IMR-90 (cell line): ENCODE measurements around the gene NPPC. TPM values are rescaled to one million over a fixed set of nuclear protein-coding genes. Genes with fewer than 3 reads are reported as not detected.

Source experiments
- ATAC-seq: fragments of 200-7000 bp; cut with Tn5 transposase; 2 replicates; pipeline ENCODE4 v1.9.1; 2020; ENCODE audit warnings: low read depth, mild to moderate bottlenecking, moderate library complexity
- BruUV-seq: library from RNA; stranded (reverse); fragments of 400-500 nt; replicated peaks from 2 replicates; lab custom pipeline; 2021; lab: Mats Ljungman, UMichigan
- CTCF ChIA-PET: fragments of 300-600 bp; formaldehyde crosslinking; extraction: SDS; loops from one replicate; lab custom pipeline; 2021; ENCODE audit warnings: antibody characterized with exemption; lab: Yijun Ruan, JAX
- POLR2A ChIA-PET: fragments of 300-600 bp; sonication (Branson Sonifier 250); formaldehyde crosslinking; loops from one replicate; lab custom pipeline; 2022; ENCODE audit warnings: antibody characterized with exemption; ENCODE audit not compliant: unreplicated experiment; lab: Charles Lee
- DNase-seq: peaks from one replicate; pipeline ENCODE4 v3.0.0; 2013
- H2AFZ ChIP-seq: replicated peaks from 2 replicates; pipeline ENCODE3; 2013; ENCODE audit warnings: low read length, mild to moderate bottlenecking; ENCODE audit not compliant: poor library complexity
- H2AK5ac ChIP-seq: 2 replicates; pipeline ENCODE4 v1.6.1; 2013; ENCODE audit warnings: low read depth, low read length, inconsistent platforms
- H2AK9ac ChIP-seq: replicated peaks from 2 replicates; pipeline ENCODE3; 2013; ENCODE audit warnings: mild to moderate bottlenecking, low read depth, low read length, moderate library complexity; ENCODE audit not compliant: poor library complexity
- H2BK120ac ChIP-seq: 2 replicates; pipeline ENCODE4 v1.6.1; 2013; ENCODE audit warnings: low read depth, low read length, inconsistent platforms
- H2BK15ac ChIP-seq: 3 replicates; pipeline ENCODE4 v1.6.1; 2013; ENCODE audit warnings: low read depth, low read length, inconsistent platforms
- H2BK20ac ChIP-seq: 2 replicates; pipeline ENCODE4 v1.6.1; 2013; ENCODE audit warnings: low read depth, mild to moderate bottlenecking, inconsistent platforms, low read length, moderate library complexity
- H2BK5ac ChIP-seq: 2 replicates; pipeline ENCODE4 v1.6.1; 2013; ENCODE audit warnings: mild to moderate bottlenecking, low read depth, low read length, inconsistent platforms; ENCODE audit not compliant: poor library complexity, severe bottlenecking
- H3K14ac ChIP-seq: replicated peaks from 2 replicates; pipeline ENCODE4 v1.6.1; 2013; ENCODE audit warnings: low read depth, low read length, inconsistent platforms
- H3K18ac ChIP-seq: 2 replicates; pipeline ENCODE4 v1.6.1; 2013; ENCODE audit warnings: low read depth, low read length, control low read depth
- H3K23ac ChIP-seq: 2 replicates; pipeline ENCODE4 v1.6.1; 2013; ENCODE audit warnings: low read depth, low read length, inconsistent platforms
- H3K27ac ChIP-seq: 2 replicates; pipeline ENCODE4 v1.5.1; 2013; ENCODE audit warnings: mild to moderate bottlenecking, control low read depth, low read length; ENCODE audit not compliant: insufficient read depth
- H3K27me3 ChIP-seq: 2 replicates; pipeline ENCODE4 v1.6.1; 2013; ENCODE audit warnings: low read length; ENCODE audit not compliant: control insufficient read depth, insufficient read depth
- H3K36me3 ChIP-seq: 2 replicates; pipeline ENCODE4 v1.6.1; 2013; ENCODE audit warnings: low read length, mixed read lengths; ENCODE audit not compliant: control insufficient read depth, insufficient read depth
- H3K4ac ChIP-seq: 2 replicates; pipeline ENCODE4 v1.6.1; 2013; ENCODE audit warnings: low read depth, low read length, inconsistent platforms
- H3K4me1 ChIP-seq: 2 replicates; pipeline ENCODE4 v1.6.1; 2013; ENCODE audit warnings: low read length, mixed read lengths; ENCODE audit not compliant: control insufficient read depth, insufficient read depth
- H3K4me2 ChIP-seq: 2 replicates; pipeline ENCODE4 v1.6.1; 2013; ENCODE audit warnings: low read depth, mild to moderate bottlenecking, control low read depth, low read length, moderate library complexity
- H3K4me3 ChIP-seq: 2 replicates; pipeline ENCODE4 v1.5.1; 2013; ENCODE audit warnings: low read depth, mild to moderate bottlenecking, control low read depth, low read length, moderate library complexity; ENCODE audit not compliant: insufficient read depth
- H3K56ac ChIP-seq: 2 replicates; pipeline ENCODE4 v1.6.1; 2013; ENCODE audit warnings: low read length, inconsistent platforms; ENCODE audit not compliant: insufficient read depth; ENCODE audit errors: extremely low read depth
- H3K79me1 ChIP-seq, 2 experiments: 2 replicates each; pipeline ENCODE4 v1.6.1; 2013; ENCODE audit warnings: low read length in 2 of 2, inconsistent platforms in 1 of 2, low read depth in 1 of 2
- H3K9ac ChIP-seq: 2 replicates; pipeline ENCODE4 v1.6.1; 2013; ENCODE audit warnings: low read depth, low read length, control low read depth
- H3K9me1 ChIP-seq: 2 replicates; pipeline ENCODE4 v1.6.1; 2013; ENCODE audit warnings: low read length, inconsistent platforms; ENCODE audit not compliant: insufficient read depth
- H3K9me3 ChIP-seq: 2 replicates; pipeline ENCODE4 v1.6.1; 2013; ENCODE audit warnings: low read length; ENCODE audit not compliant: control insufficient read depth, insufficient read depth
- H4K20me1 ChIP-seq: 2 replicates; pipeline ENCODE4 v1.6.1; 2013; ENCODE audit warnings: low read length, inconsistent platforms; ENCODE audit not compliant: insufficient read depth
- H4K5ac ChIP-seq: 2 replicates; pipeline ENCODE4 v1.6.1; 2013; ENCODE audit warnings: mild to moderate bottlenecking, low read depth, low read length, control low read depth
- H4K8ac ChIP-seq, 2 experiments: 2 replicates each; pipeline ENCODE4 v1.6.1; 2013; ENCODE audit warnings: low read depth in 2 of 2, low read length in 2 of 2, control low read depth in 1 of 2, inconsistent platforms in 1 of 2
- H4K91ac ChIP-seq: 2 replicates; pipeline ENCODE4 v1.6.1; 2013; ENCODE audit warnings: low read depth, low read length, inconsistent platforms; ENCODE audit not compliant: insufficient read depth
- BHLHE40 ChIP-seq: fragments of 150-350 bp; IDR thresholded peaks from 2 replicates; pipeline ENCODE4 v1.6.1; 2016; ENCODE audit warnings: mild to moderate bottlenecking, low read depth, low read length
- CEBPB ChIP-seq: IDR thresholded peaks from 2 replicates; pipeline ENCODE4 v1.6.1; 2012; ENCODE audit warnings: low read depth, low read length, improper control_type of control experiment
- CHD1 ChIP-seq: IDR thresholded peaks from 2 replicates; pipeline ENCODE4 v1.6.1; 2012; ENCODE audit warnings: low read depth, low read length, improper control_type of control experiment
- FOS ChIP-seq: fragments of 150-350 bp; IDR thresholded peaks from 2 replicates; pipeline ENCODE4 v1.6.1; 2016; ENCODE audit warnings: low read depth, low read length
- MAFK ChIP-seq: IDR thresholded peaks from 2 replicates; pipeline ENCODE4 v1.6.1; 2012; ENCODE audit warnings: low read depth, low read length, improper control_type of control experiment
- MXI1 ChIP-seq: IDR thresholded peaks from 2 replicates; pipeline ENCODE4 v1.6.1; 2012; ENCODE audit warnings: low read depth, mild to moderate bottlenecking, low read length, moderate library complexity, borderline replicate concordance
- NFE2L2 ChIP-seq: fragments of 150-350 bp; IDR thresholded peaks from 2 replicates; pipeline ENCODE4 v1.6.1; 2016; ENCODE audit warnings: low read depth, mild to moderate bottlenecking, low read length
- POLR2A ChIP-seq: IDR thresholded peaks from 2 replicates; pipeline ENCODE4 v1.6.1; 2012; ENCODE audit warnings: mild to moderate bottlenecking, low read depth, low read length
- RAD21 ChIP-seq: IDR thresholded peaks from 2 replicates; pipeline ENCODE4 v1.6.1; 2012; ENCODE audit warnings: low read length, improper control_type of control experiment
- RFX5 ChIP-seq: IDR thresholded peaks from 2 replicates; pipeline ENCODE4 v1.8.0; 2012; ENCODE audit warnings: low read depth, mild to moderate bottlenecking, low read length, moderate library complexity
- SMC3 ChIP-seq: fragments of 150-350 bp; IDR thresholded peaks from 2 replicates; pipeline ENCODE4 v1.6.1; 2016; ENCODE audit warnings: low read depth, mild to moderate bottlenecking, antibody characterized with exemption, low read length, moderate library complexity
- WGBS, 2 experiments: methylation state at CpG; one replicate each; pipeline versions ENCODE4 v1.1.5 to v1.1.7; 2013; ENCODE audit warnings: missing lambda C conversion rate in 2 of 2; ENCODE audit not compliant: insufficient read length in 1 of 2; ENCODE audit errors: extremely low coverage in 2 of 2; 5-methylcytosine and 5-hydroxymethylcytosine counted together
- dilution Hi-C: fragments of 300-500 bp; cut with HindIII; formaldehyde crosslinking; loops from one replicate; pipeline ENCODE4 v1.14.3; 2018; ENCODE audit warnings: low sequenced_read_pairs; ENCODE audit not compliant: unreplicated experiment
- in situ Hi-C: fragments of 300-500 bp; cut with MboI; formaldehyde crosslinking; loops from 3 replicates; pipeline ENCODE4 v1.14.3; 2019; ENCODE audit warnings: low sequenced_read_pairs, inconsistent platforms, mixed read lengths
- intact Hi-C: fragments of 100-400 bp; cut with micrococcal nuclease; formaldehyde crosslinking; loops from 2 replicates; pipeline ENCODE4 v1.10.0; 2022
- polyA plus RNA-seq, 3 experiments: library from polyadenylated mRNA; depleted of rRNA; stranded (reverse); fragments of >200 nt; gene quantifications; 2 replicates each; pipeline ENCODE4 v1.2.3, GENCODE V29; 2012; ENCODE audit warnings: low replicate concordance in 1 of 3
- total RNA-seq: library from RNA; depleted of rRNA; stranded (reverse); fragments of >200 nt; gene quantifications from 2 replicates; pipeline ENCODE4 v1.2.3, GENCODE V29; 2012
- TF ChIP-seq, protein P1 (sequence below): fragments of 150-350 bp; IDR thresholded peaks from 2 replicates; pipeline ENCODE4 v1.6.1; 2016; ENCODE audit warnings: low read depth, mild to moderate bottlenecking, low read length, moderate library complexity, borderline replicate concordance
- TF ChIP-seq, protein P2 (sequence below): fragments of 150-350 bp; IDR thresholded peaks from 2 replicates; pipeline ENCODE4 v1.6.1; 2017; ENCODE audit warnings: mild to moderate bottlenecking, antibody characterized with exemption, low read length, low read depth
- TF ChIP-seq, protein P3 (sequence below): conservative IDR thresholded peaks from 2 replicates; pipeline ENCODE4 v1.5.1; 2012; ENCODE audit warnings: mild to moderate bottlenecking, low read depth, low read length, improper control_type of control experiment

Gene NPPC
- total and polyA plus RNA-seq, 2 of the 4 experiments (the other 2 are of a cell fraction) = 0.22 to 0.36 TPM

DNA sequence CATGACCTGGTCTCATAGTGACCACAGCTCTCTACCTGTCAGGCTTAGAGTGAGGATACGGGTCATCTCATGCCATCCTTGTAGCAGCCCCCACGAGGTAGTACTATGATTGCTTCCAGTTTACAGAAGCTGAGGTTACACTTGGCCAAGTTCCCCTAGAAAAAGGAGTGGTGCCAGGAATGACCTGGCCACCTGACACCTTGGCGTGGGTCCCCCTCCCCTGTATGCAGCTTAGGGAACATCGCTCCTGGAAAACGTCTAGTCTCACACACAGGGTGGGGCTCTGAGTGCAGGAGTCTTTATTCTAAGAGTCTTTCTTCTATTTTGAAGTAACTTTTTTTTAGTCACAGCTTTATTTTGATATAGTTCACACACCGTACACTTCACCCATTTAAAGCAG is 14.8 kb downstream of the NPPC start:
- intact Hi-C loops = no loop called here
- H3K23ac ChIP-seq = no peak overlapping the region
- H3K4ac ChIP-seq = no peak overlapping the region
- no peak overlapping the region for H2BK120ac ChIP-seq
- no peak overlapping the region for H4K91ac ChIP-seq
- no peak overlapping the region for H2AK9ac ChIP-seq
- no peaks in the 10 kb centered on the region for H4K20me1 ChIP-seq
- H3K79me1 ChIP-seq = no peaks in the 10 kb centered on the region
- no peak overlapping the region for H3K56ac ChIP-seq
- no peak overlapping the region for H2AK5ac ChIP-seq
- dilution Hi-C loops = no loop called here
- H3K4me3 ChIP-seq = no peak overlapping the region
- no peak overlapping the region for H3K14ac ChIP-seq
- DNase-seq (no peak), ATAC-seq (no peak)
- no CpG with 5 or more reads among the region's 6 CpGs for WGBS, 2 experiments
- H3K9ac ChIP-seq = no peak overlapping the region
- no peaks in the 10 kb centered on the region for H3K9me1 ChIP-seq
- no peak overlapping the region for H4K5ac ChIP-seq
- H3K18ac ChIP-seq = no peak overlapping the region
- no peak overlapping the region for H2BK15ac ChIP-seq
- no TSS peak for BruUV-seq
- in situ Hi-C loops = no loop called here
- peaks cover 21% of the 10 kb centered on the region for H3K27me3 ChIP-seq
- H3K27ac ChIP-seq = no peak overlapping the region
- H2AFZ ChIP-seq = no peak overlapping the region
- TF ChIP-seq, protein P1, sequence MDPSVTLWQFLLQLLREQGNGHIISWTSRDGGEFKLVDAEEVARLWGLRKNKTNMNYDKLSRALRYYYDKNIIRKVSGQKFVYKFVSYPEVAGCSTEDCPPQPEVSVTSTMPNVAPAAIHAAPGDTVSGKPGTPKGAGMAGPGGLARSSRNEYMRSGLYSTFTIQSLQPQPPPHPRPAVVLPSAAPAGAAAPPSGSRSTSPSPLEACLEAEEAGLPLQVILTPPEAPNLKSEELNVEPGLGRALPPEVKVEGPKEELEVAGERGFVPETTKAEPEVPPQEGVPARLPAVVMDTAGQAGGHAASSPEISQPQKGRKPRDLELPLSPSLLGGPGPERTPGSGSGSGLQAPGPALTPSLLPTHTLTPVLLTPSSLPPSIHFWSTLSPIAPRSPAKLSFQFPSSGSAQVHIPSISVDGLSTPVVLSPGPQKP = no peak
- TF ChIP-seq RFX5 (no peak), MAFK (no peak), MXI1 (no peak), NFE2L2 (no peak), FOS (no peak), CEBPB (no peak), BHLHE40 (no peak), CHD1 (no peak), RAD21 (no peak), POLR2A (no peak), SMC3 (no peak)
- TF ChIP-seq, protein P2, sequence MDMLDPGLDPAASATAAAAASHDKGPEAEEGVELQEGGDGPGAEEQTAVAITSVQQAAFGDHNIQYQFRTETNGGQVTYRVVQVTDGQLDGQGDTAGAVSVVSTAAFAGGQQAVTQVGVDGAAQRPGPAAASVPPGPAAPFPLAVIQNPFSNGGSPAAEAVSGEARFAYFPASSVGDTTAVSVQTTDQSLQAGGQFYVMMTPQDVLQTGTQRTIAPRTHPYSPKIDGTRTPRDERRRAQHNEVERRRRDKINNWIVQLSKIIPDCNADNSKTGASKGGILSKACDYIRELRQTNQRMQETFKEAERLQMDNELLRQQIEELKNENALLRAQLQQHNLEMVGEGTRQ = no peak
- TF ChIP-seq, protein P3, sequence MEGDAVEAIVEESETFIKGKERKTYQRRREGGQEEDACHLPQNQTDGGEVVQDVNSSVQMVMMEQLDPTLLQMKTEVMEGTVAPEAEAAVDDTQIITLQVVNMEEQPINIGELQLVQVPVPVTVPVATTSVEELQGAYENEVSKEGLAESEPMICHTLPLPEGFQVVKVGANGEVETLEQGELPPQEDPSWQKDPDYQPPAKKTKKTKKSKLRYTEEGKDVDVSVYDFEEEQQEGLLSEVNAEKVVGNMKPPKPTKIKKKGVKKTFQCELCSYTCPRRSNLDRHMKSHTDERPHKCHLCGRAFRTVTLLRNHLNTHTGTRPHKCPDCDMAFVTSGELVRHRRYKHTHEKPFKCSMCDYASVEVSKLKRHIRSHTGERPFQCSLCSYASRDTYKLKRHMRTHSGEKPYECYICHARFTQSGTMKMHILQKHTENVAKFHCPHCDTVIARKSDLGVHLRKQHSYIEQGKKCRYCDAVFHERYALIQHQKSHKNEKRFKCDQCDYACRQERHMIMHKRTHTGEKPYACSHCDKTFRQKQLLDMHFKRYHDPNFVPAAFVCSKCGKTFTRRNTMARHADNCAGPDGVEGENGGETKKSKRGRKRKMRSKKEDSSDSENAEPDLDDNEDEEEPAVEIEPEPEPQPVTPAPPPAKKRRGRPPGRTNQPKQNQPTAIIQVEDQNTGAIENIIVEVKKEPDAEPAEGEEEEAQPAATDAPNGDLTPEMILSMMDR = no peak
- H4K8ac ChIP-seq = no peak overlapping the region
- no peak overlapping the region for H2BK5ac ChIP-seq
- no peaks in the 10 kb centered on the region for H3K4me1 ChIP-seq
- ChIA-PET CTCF (no interaction called here), POLR2A (no interaction called here)
- H3K4me2 ChIP-seq = no peak overlapping the region
- no peak overlapping the region for H2BK20ac ChIP-seq
- H3K9me3 ChIP-seq = no peaks in the 10 kb centered on the region
- no peaks in the 10 kb centered on the region for H3K36me3 ChIP-seq
